VCaP (cell line): ENCODE results near the gene TRDN.
"Not testable (repeated sequence)": the region's sequence is repeated elsewhere in the genome, so short reads cannot be mapped to it uniquely, and the experiment has no call there.

Experiments used
- H3K27ac ChIP-seq: fragments of 450-650 bp; 2 replicates; pipeline ENCODE4 v1.5.1; 2017
- TF ChIP-seq, protein P1 (sequence below): fragments of 450-650 bp; conservative IDR thresholded peaks from 2 replicates; pipeline ENCODE4 v1.5.1; 2017; ENCODE audit warnings: mild to moderate bottlenecking, moderate library complexity

TRDN gene

DNA sequence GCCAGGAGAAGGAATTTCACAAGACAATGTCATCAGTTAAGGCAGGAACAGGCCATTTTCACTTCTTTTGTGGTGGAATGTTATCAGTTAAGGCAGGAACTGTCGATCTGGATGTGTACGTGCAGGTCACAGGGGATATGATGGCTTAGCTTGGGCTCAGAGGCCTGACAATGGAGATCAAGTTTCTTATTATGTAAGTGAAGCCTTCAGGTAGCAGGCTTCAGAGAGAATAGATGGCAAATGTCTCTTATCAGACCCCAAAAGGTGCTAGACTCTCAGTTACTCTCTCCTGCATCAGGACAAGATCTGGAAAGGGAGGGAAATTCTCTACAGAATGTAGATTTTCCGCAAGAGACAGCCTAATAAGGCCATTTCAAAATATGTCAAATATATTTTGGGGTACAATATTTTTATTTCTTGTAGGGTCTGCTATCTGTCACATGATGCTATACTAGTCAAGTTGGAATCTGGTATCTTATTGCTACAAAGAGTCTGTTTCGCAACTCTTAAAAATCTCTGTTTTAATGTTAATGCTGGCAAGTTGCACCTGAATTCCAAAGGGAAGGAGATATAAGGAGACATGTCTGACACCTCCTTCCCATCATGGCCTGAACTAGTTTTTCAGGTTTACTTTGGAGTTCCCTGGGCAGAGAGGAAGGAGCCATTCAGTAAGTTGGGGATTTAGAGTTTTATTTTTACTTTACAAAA is 48.8 kb downstream of the TRDN start:
- TF ChIP-seq, protein P1, sequence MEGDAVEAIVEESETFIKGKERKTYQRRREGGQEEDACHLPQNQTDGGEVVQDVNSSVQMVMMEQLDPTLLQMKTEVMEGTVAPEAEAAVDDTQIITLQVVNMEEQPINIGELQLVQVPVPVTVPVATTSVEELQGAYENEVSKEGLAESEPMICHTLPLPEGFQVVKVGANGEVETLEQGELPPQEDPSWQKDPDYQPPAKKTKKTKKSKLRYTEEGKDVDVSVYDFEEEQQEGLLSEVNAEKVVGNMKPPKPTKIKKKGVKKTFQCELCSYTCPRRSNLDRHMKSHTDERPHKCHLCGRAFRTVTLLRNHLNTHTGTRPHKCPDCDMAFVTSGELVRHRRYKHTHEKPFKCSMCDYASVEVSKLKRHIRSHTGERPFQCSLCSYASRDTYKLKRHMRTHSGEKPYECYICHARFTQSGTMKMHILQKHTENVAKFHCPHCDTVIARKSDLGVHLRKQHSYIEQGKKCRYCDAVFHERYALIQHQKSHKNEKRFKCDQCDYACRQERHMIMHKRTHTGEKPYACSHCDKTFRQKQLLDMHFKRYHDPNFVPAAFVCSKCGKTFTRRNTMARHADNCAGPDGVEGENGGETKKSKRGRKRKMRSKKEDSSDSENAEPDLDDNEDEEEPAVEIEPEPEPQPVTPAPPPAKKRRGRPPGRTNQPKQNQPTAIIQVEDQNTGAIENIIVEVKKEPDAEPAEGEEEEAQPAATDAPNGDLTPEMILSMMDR = no peak
- no peak overlapping the region for H3K27ac ChIP-seq

DNA sequence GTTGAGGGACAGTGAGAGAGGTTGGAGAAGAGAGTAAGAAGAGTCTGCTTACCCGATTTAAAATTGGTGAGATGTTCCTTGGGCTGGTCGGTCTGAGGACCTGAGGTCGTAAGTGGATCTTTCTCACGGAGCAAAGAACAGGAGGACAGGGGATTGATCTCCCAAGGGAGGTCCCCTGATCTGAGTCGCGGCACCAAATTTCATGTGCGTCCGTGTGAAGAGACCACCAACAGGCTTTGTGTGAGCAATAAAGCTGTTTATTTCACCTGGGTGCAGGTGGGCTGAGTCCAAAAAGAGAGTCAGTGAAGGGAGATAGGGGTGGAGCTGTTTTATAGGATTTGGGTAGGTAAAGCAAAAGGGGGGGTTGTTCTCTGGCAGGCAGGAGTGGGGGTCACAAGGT is 49.3 kb downstream of the TRDN start:
- H3K27ac ChIP-seq = not testable (repeated sequence)

DNA sequence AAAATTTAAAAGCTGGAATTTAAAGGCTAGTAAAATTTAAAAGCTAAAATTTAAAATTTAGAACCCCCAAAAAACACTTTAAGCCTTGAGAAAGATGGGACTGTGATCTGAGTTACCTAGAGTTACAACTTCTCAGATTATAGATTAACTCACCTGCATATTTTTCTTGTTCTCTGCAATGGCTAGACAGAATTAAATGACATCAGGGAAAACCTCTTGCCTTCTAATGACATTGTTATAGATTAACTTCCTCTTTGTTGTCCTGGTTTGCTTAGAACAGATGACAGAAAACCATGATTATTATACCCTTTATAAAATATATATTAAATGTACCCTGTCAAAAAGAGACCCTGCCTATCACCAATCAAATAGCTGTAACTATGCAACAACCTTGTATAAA is 56.4 kb downstream of the TRDN start:
- H3K27ac ChIP-seq = no peak overlapping the region
- TF ChIP-seq, protein P1 = no peak

DNA sequence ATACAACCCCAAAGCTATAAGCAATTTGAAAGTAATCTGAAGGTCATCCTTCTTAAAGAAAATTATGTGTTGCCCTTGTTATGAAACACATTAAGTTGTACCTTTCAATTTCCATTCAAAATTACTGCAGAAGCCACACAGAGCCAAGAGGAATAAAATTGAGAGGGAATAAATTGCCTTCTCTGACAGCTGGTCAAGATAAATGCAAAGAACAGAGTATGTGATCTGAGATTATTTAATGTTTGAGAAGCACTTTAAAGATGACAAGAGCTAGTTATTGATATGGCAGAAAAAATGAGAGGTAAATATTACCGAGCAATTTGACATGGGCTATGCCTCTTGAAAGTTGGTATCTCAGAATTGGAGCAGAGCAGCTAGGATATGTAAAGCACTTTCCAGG is 61.6 kb downstream of the TRDN start:
- no peak overlapping the region for H3K27ac ChIP-seq
- TF ChIP-seq, protein P1 = no peak

DNA sequence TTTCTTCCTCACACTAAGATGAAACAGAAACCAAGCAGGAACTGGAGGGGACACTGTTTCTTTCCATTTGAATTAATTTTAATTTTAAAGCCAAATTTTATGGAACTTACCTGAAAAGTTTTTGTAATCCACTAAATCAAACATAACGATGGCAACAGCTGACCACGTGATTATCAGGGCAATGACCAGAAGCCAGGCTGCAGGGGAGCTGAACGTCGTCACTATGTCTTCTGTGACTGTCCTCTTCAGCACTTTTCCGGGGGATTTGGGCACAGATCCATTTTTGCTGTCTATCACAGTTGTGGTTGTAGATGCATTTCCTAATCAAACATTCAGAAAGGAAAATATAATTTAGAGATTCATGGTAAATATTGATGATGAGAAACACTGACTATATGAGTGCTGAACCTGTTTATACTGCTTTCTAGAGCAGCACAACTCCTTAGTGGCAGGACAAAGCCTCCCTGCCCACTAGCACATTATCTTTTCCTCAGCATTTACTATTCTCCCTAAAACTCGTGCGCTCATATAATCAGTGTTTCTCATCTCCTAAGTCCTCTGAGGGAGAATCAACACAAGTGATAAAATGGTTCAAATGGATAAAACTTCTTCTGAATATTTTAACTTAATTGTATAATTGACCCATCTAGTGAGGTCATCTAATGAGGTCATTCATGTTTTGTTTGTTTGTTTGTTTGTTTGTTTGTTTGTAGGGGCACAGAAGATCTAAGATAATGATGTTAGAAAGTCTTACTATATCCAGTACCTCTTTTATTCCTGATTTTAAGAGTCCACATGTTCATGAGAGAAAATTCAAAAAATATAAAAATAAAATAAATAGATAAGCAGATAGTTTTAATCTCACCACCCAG is 65.7 kb downstream of the TRDN start:
- TF ChIP-seq, protein P1 = no peak
- no peak overlapping the region for H3K27ac ChIP-seq

DNA sequence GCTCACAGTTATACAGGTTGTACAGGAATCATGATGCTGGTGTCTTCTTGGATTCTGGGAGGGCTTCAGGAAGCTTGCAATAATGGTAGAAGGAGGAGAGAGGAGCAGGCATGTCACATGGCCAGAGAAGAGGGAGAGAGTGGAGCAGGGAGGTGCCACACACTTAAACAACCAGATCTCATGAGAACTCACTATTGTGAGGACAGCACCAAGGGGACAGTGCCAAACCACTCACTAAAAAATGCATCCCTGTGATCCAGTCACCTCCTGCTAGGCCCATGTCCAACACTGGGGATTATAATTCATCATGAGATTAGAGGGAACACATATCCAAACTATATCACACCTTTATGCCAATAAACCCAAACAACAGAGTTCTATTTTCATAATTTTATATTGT is 67.2 kb downstream of the TRDN start:
- H3K27ac ChIP-seq = no peak overlapping the region
- TF ChIP-seq, protein P1 = no peak

DNA sequence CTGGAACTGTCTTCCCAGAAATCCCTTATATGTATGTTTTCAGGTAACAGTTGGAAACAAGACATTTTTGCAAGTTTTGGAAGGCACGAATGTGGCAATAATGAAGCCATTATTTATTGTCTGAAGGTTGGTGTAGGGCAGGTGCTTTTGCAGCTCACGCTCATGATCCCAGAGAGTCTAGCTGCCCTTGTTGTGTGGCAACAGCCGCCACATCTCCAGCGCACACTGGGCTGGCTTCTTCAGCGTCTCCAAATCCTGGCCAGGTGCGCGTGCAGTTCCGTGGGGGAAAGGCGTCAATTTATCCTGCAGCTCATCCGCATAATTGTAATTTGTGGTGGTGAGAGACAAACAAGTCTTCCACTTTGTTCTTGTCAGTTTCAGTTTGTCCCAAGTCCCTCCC is 71.2 kb downstream of the TRDN start:
- TF ChIP-seq, protein P1 = no peak
- no peak overlapping the region for H3K27ac ChIP-seq

DNA sequence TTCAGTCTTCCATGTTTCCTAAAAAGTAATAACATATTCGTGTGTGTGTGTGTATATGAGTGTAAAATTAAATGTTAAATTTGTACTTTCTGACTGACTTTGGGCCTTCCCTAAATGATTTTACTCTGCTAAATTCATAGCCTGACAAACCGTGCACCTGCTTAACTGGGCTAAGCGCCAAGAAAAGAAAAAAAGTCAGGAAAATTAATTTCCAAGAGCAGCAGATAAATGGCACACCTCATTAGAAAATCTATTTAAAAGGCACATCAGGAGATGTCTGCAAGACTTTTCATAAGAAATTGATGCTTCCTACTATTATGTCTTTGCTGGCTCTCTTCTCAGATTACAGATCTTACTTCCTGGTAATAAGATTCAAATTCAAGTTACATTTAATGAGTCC is 72.4 kb downstream of the TRDN start:
- no peak overlapping the region for H3K27ac ChIP-seq

More for the DNA sequence above, 72.4 kb downstream of the TRDN start:
- TF ChIP-seq, protein P1 = no peak
